A549 (cell line): ENCODE measurements around the gene FZD4. TPM values are rescaled to one million over a fixed set of nuclear protein-coding genes. Genes with fewer than 3 reads are reported as not detected.
"Not testable (repeated sequence)": the region's sequence is repeated elsewhere in the genome, so short reads cannot be mapped to it uniquely, and the experiment has no call there.

Source experiments
- ATAC-seq, 2 experiments: fragments of 200-7000 bp in 1 of 2; fragments of >200 bp in 1 of 2; cut with Nextera tagmentation in 1 of 2; cut with Tn5 transposase in 1 of 2; 3 replicates each; pipeline versions ENCODE4 v1.8.0 to v1.9.1; 2018 to 2020; ENCODE audit warnings: mild to moderate bottlenecking in 1 of 2, moderate library complexity in 1 of 2
- CTCF ChIA-PET: fragments of 300-600 bp; sonication (Branson Sonifier 250); formaldehyde crosslinking; extraction: SDS; loops from one replicate; lab custom pipeline; 2021; ENCODE audit warnings: antibody characterized with exemption, inconsistent platforms; lab: Yijun Ruan, JAX
- POLR2A ChIA-PET: fragments of 350-600 bp; formaldehyde crosslinking; extraction: SDS; loops from one replicate; lab custom pipeline; 2021; ENCODE audit warnings: antibody characterized with exemption, inconsistent platforms; lab: Yijun Ruan, JAX
- DNase-seq, 2 experiments: peaks; one replicate each; pipeline versions ENCODE4 v3.0.0 to v3.0.0-alpha.2; 2011 to 2016; ENCODE audit warnings: low read depth in 1 of 2, low spot score in 1 of 2
- FAIRE-seq: peaks from 2 replicates; lab custom pipeline; 2011; peaks lifted over from hg19 to GRCh38; lab: Jason Lieb, UNC
- H3K27ac ChIP-seq, 2 experiments: fragments of >200 bp; sonication (Bioruptor Twin); formaldehyde crosslinking; 3 replicates each; pipeline ENCODE4 v1.5.1; 2016 to 2017
- H3K4me1 ChIP-seq: fragments of >200 bp; sonication (Bioruptor Twin); formaldehyde crosslinking; 3 replicates; pipeline ENCODE4 v1.6.1; 2016
- H3K4me2 ChIP-seq: fragments of >200 bp; sonication (Bioruptor Twin); formaldehyde crosslinking; 3 replicates; pipeline ENCODE4 v1.6.1; 2016
- H3K4me3 ChIP-seq: fragments of >200 bp; sonication (Bioruptor Twin); formaldehyde crosslinking; 3 replicates; pipeline ENCODE4 v1.5.1; 2016
- H3K9me3 ChIP-seq: fragments of >200 bp; sonication (Bioruptor Twin); formaldehyde crosslinking; 3 replicates; pipeline ENCODE4 v1.6.1; 2016
- ATOH8 ChIP-seq: fragments of 250-450 bp; sonication (Bioruptor Pico); IDR thresholded peaks from 2 replicates; pipeline ENCODE4 v1.5.0; 2020; ENCODE audit warnings: low read depth, mild to moderate bottlenecking, moderate library complexity
- CBX8 ChIP-seq: fragments of 200-600 bp; sonication (generic); IDR thresholded peaks from 2 replicates; pipeline ENCODE4 v1.6.1; 2016
- CTCF ChIP-seq: fragments of >200 bp; sonication (Bioruptor Twin); formaldehyde crosslinking; IDR thresholded peaks from 3 replicates; pipeline ENCODE4 v1.5.1; 2016
- E2F6 ChIP-seq: IDR thresholded peaks from 2 replicates; pipeline ENCODE4 v1.6.1; 2012; ENCODE audit warnings: low read depth, borderline replicate concordance
- EHMT2 ChIP-seq: fragments of 200-600 bp; sonication (generic); IDR thresholded peaks from 2 replicates; pipeline ENCODE4 v1.6.1; 2016; ENCODE audit warnings: antibody characterized with exemption, low read depth, mild to moderate bottlenecking, moderate library complexity
- FOSB ChIP-seq: fragments of 250-450 bp; sonication (Bioruptor Pico); IDR thresholded peaks from 2 replicates; pipeline ENCODE4 v1.5.0; 2020; ENCODE audit warnings: mild to moderate bottlenecking, moderate library complexity
- FOSL2 ChIP-seq, 2 experiments: fragments of 450-650 bp in 1 of 2; fragments of >200 bp in 1 of 2; sonication (Bioruptor Twin) in 1 of 2; formaldehyde crosslinking; IDR thresholded peaks; 2 replicates each; pipeline versions ENCODE4 v1.5.0 to v1.6.1; 2016 to 2020; ENCODE audit warnings: mild to moderate bottlenecking in 1 of 2, moderate library complexity in 1 of 2
- FOXS1 ChIP-seq: fragments of 250-450 bp; sonication (Bioruptor Pico); IDR thresholded peaks from 2 replicates; pipeline ENCODE4 v1.5.0; 2020; ENCODE audit warnings: mild to moderate bottlenecking, moderate library complexity
- HDAC2 ChIP-seq: fragments of 200-600 bp; sonication (generic); IDR thresholded peaks from 2 replicates; pipeline ENCODE4 v1.6.1; 2016
- HEYL ChIP-seq: fragments of 250-450 bp; sonication (Bioruptor Pico); IDR thresholded peaks from 2 replicates; pipeline ENCODE4 v1.8.0; 2021; ENCODE audit warnings: mild to moderate bottlenecking, moderate library complexity
- HOXB5 ChIP-seq: fragments of 250-450 bp; sonication (Bioruptor Pico); IDR thresholded peaks from 2 replicates; pipeline ENCODE4 v1.5.0; 2020; ENCODE audit warnings: mild to moderate bottlenecking, moderate library complexity
- MAFK ChIP-seq: fragments of 450-650 bp; IDR thresholded peaks from 2 replicates; pipeline ENCODE4 v1.6.1; 2014; ENCODE audit not compliant: partially characterized antibody
- MAX ChIP-seq: IDR thresholded peaks from 2 replicates; pipeline ENCODE4 v1.6.1; 2012
- NFE2L2 ChIP-seq: fragments of 150-350 bp; conservative IDR thresholded peaks from 2 replicates; pipeline ENCODE4 v1.6.1; 2014; ENCODE audit warnings: low read length
- RAD21 ChIP-seq, 2 experiments: fragments of >200 bp in 1 of 2; sonication (Bioruptor Twin) in 1 of 2; formaldehyde crosslinking in 1 of 2; IDR thresholded peaks in 1 of 2; conservative IDR thresholded peaks in 1 of 2; 2 replicates in 1 of 2; 3 replicates in 1 of 2; pipeline ENCODE4 v1.6.1; 2012 to 2018; ENCODE audit warnings: inconsistent platforms in 1 of 2
- RCOR1 ChIP-seq: fragments of 150-350 bp; IDR thresholded peaks from 2 replicates; pipeline ENCODE4 v1.6.1; 2014; ENCODE audit warnings: antibody characterized with exemption, low read length, low read depth
- REST ChIP-seq: fragments of 200-600 bp; sonication (generic); IDR thresholded peaks from 2 replicates; pipeline ENCODE4 v1.6.1; 2016; ENCODE audit warnings: antibody characterized with exemption, mild to moderate bottlenecking, moderate library complexity
- SMC3 ChIP-seq: fragments of >200 bp; sonication (Bioruptor Twin); formaldehyde crosslinking; IDR thresholded peaks from 3 replicates; pipeline ENCODE4 v1.6.1; 2018; ENCODE audit warnings: inconsistent platforms
- WGBS: methylation state at CpG from one replicate; pipeline ENCODE4 v1.1.6; 2017; ENCODE audit errors: missing lambda C conversion rate; 5-methylcytosine and 5-hydroxymethylcytosine counted together
- polyA plus RNA-seq, 4 experiments: library from polyadenylated mRNA; depleted of rRNA in 3 of 4; stranded (reverse); fragments of >200 nt; fragmentation: RNase III in 1 of 4; extraction: RNeasy Plus Mini Kit Qiagen cat#74134 plus additional on column Dnase treatment in 1 of 4; gene quantifications; 2 replicates in 3 of 4; 3 replicates in 1 of 4; pipeline ENCODE4 v1.2.3, GENCODE V29; 2011 to 2017
- TF ChIP-seq, protein P1 (sequence below): fragments of >200 bp; sonication (Bioruptor Twin); formaldehyde crosslinking; IDR thresholded peaks from 2 replicates; pipeline ENCODE4 v1.6.1; 2016

The FZD4 gene
- polyA plus RNA-seq, 2 of the 4 experiments (the other 2 are of a cell fraction) = 0.67 to 0.90 TPM

- DNase-seq (peak; percentile 46 to 50), FAIRE-seq (no peak), ATAC-seq (peak; percentile 67 to 84; a peak in 5 of 6 replicates)
- H3K4me1 ChIP-seq = no peaks in the 10 kb centered on the region
- H3K9me3 ChIP-seq = no peaks in the 10 kb centered on the region
- H3K27ac ChIP-seq = no peak overlapping the region
- CTCF ChIA-PET = interaction anchor here (0.6 to 5.3 kb wide), 45 partner anchors 8 to 1263 kb away, joined by 3 to 50 read pairs (median 4); partner anchors contain the start of genes FZD4 and TMEM135
- POLR2A ChIA-PET = interaction anchor here (1.0 kb wide), 1 partner anchor 482 kb away, joined by 3 read pairs; no protein-coding TSS in a partner anchor
- no peak overlapping the region for H3K4me2 ChIP-seq
- TF ChIP-seq SMC3 (peak; percentile 76), MAFK (peak; percentile 2), CTCF (peak; percentile 81), RAD21 (conservative IDR thresholded peaks at IDR 0.05 in 1 of 2, IDR thresholded peaks at IDR 0.05 in 1 of 2) (peak; percentile 72 to 77), FOSB (no peak), HDAC2 (no peak), REST (no peak), HEYL (no peak), E2F6 (no peak)
- no peak overlapping the region for H3K4me3 ChIP-seq
- 1% methylated on average over 4 of the region's 4 CpGs for WGBS
Measured at GRCh38 chr11:86938900-86939880, 16.0 kb downstream of the FZD4 start.

DNA sequence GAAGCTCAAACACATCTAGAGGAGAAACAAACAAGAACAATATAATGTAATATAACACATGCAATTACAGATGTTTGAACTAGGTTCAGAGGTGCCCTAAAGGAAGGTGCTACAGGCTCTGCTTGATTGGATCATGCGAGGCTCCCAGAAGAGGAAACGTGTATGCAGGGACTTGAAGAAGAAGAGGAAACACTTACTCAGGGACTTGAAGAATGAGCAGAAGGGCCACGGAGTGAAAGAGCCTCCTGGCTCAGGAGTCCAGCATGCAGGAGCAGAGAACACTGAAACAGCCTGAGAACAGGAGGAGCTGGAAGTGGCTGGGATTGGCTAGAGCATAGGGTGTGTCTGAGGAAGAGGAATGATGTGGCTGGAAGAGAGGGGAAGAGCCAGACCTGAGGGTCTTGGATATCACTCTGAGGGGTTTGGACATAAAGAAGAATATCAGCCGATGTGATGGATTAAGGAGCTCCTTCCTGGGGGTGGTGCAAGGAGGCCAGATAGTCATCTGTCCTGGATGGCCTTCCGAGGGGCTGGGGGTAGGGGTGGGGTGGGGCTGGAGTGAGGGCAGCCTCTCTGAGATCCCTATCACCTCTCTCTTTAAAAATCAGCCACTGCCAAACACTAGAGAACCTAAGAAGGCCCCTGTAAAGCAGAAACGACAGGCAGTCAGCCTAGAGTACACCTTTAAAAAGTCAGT lies 16.8 kb downstream of the FZD4 start:
- Histone ChIP-seq H3K4me3 (no peak overlapping the region), H3K4me2 (no peak overlapping the region), H3K27ac (no peak overlapping the region), H3K4me1 (no peaks in the 10 kb centered on the region), H3K9me3 (no peaks in the 10 kb centered on the region)
- ATAC-seq (peak; percentile 55 to 68), DNase-seq (no peak), FAIRE-seq (no peak)
- WGBS = 40% methylated on average over 6 of the region's 6 CpGs
- CTCF ChIA-PET = interaction anchor here (0.6 to 5.3 kb wide), 35 partner anchors 8 to 1262 kb away, joined by 3 to 50 read pairs (median 5); partner anchors contain the start of gene FZD4
- POLR2A ChIA-PET = interaction anchor here (1.0 kb wide), 1 partner anchor 483 kb away, joined by 3 read pairs; no protein-coding TSS in a partner anchor
- TF ChIP-seq, protein P1, sequence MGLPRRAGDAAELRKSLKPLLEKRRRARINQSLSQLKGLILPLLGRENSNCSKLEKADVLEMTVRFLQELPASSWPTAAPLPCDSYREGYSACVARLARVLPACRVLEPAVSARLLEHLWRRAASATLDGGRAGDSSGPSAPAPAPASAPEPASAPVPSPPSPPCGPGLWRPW = no peak
- TF ChIP-seq ATOH8 (CRISPR knock-in tag) (no peak), RAD21 (conservative IDR thresholded peaks at IDR 0.05 in 1 of 2, IDR thresholded peaks at IDR 0.05 in 1 of 2) (no peak), EHMT2 (no peak), RCOR1 (no peak), CBX8 (no peak), HOXB5 (no peak), FOXS1 (CRISPR knock-in tag) (no peak), FOSB (no peak), HDAC2 (no peak), NFE2L2 (no peak), MAX (no peak), FOSL2 (IDR thresholded peaks at IDR 0.05) (no peak), FOSL2 (CRISPR knock-in tag; IDR thresholded peaks at IDR 0.05) (no peak)

- 41% methylated on average over 2 of the region's 2 CpGs for WGBS
- H3K4me1 ChIP-seq, DNase-seq, ATAC-seq, H3K4me2 ChIP-seq, H3K9me3 ChIP-seq, POLR2A ChIA-PET, FAIRE-seq, H3K4me3 ChIP-seq, H3K27ac ChIP-seq: not testable (repeated sequence)
- CTCF ChIA-PET = interaction anchor here (0.8 to 5.3 kb wide), 11 partner anchors 12 to 484 kb away, joined by 3 to 50 read pairs (median 11); partner anchors contain the start of gene FZD4
Measured at GRCh38 chr11:86937193-86937806, 17.9 kb downstream of the FZD4 start.
